Suprapubic skin (tissue), 4 donors: Measurements from ENCODE around the gene KIAA0930. TPM values are rescaled to one million over a fixed set of nuclear protein-coding genes. Genes with fewer than 3 reads are reported as not detected.

Experiments
- DNase-seq, 2 donors: peaks; one replicate each; pipeline ENCODE4 v3.0.0-alpha.2; 2019; ENCODE audit warnings: low spot score in 2 of 2
- H3K27ac ChIP-seq: fragments of 200-600 bp; sonication (generic); one replicate; pipeline ENCODE4 v1.5.1; 2019
- H3K27me3 ChIP-seq: fragments of 200-600 bp; sonication (generic); one replicate; pipeline ENCODE4 v1.5.1; 2019
- H3K36me3 ChIP-seq: fragments of 200-600 bp; sonication (generic); one replicate; pipeline ENCODE4 v1.5.1; 2019
- H3K4me1 ChIP-seq: fragments of 200-600 bp; sonication (generic); one replicate; pipeline ENCODE4 v1.5.1; 2019
- H3K4me3 ChIP-seq: fragments of 200-600 bp; sonication (generic); one replicate; pipeline ENCODE4 v1.5.1; 2019; ENCODE audit warnings: mild to moderate bottlenecking
- H3K9me3 ChIP-seq: fragments of 200-600 bp; sonication (generic); one replicate; pipeline ENCODE4 v1.5.1; 2019
- EP300 ChIP-seq: sonication (generic); formaldehyde crosslinking; IDR thresholded peaks from one replicate; pipeline ENCODE4 v1.6.1; 2017; ENCODE audit warnings: antibody characterized with exemption
- POLR2A ChIP-seq, 2 donors: fragments of 450-650 bp; IDR thresholded peaks; one replicate each; pipeline ENCODE4 v1.6.1; 2017; ENCODE audit warnings: antibody characterized with exemption in 2 of 2, mild to moderate bottlenecking in 2 of 2, moderate library complexity in 2 of 2
- POLR2AphosphoS5 ChIP-seq, 3 donors: sonication (generic); formaldehyde crosslinking; IDR thresholded peaks; one replicate each; pipeline ENCODE4 v1.6.1; 2017; ENCODE audit warnings: antibody characterized with exemption in 3 of 3
- WGBS: methylation state at CpG from one replicate; pipeline ENCODE4 v1.1.5; 2018; 5-methylcytosine and 5-hydroxymethylcytosine counted together
- total RNA-seq, 4 donors: library from RNA; depleted of rRNA; stranded (reverse); fragments of >200 nt; gene quantifications; one replicate each; pipeline ENCODE4 v1.1.0, GENCODE V29; 2016
- TF ChIP-seq, protein P1 (sequence below), 2 donors: fragments of 200-600 bp in 1 of 2; fragments of 450-650 bp in 1 of 2; sonication (generic) in 1 of 2; IDR thresholded peaks; one replicate each; pipeline ENCODE4 v1.5.1; 2016 to 2019; ENCODE audit warnings: antibody characterized with exemption in 2 of 2, mild to moderate bottlenecking in 1 of 2, moderate library complexity in 1 of 2

KIAA0930 gene
- total RNA-seq, 4 donors from 2014 or later: 36.0 to 119 (median 74.4) TPM

DNA sequence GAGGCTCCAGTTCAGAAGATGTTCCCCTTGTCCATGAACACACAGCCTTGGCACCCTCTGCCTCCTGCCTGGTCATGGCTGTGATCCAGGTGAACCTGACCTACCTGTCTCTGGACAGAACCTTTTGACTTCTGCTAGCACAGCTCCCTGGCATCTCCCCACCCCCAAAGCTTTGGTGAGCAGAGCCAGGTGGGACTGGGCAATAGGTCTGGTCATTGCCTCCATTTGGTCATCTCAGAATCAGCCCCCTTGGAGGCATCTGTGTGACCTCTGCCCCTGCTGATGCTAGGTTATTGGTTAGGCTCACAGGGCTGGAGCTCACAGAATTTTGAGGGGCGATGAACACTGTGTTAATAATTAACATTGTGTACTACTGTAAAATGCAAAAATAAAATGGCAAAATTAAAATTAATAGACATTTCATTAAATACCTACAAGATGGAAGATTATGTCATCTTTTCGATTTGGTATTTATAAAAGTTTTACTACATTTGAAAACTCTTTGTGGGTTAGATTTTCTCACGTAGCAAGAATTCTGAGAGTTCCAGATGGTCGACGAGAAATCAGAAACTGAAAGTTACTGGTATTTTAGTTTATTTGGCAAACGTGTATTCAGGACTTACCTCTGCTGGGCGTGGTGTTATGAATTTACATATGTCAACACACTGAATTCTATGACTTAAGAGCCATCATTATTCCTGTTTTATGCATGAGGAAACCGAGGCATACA, 8.3 kb upstream of the KIAA0930 start:
- 47% methylated on average over 8 of the region's 8 CpGs for WGBS
- DNase-seq: no peak
- TF ChIP-seq POLR2A (IDR thresholded peaks at IDR 0.05): no peak
- no peak for TF ChIP-seq EP300
- TF ChIP-seq, protein P1, sequence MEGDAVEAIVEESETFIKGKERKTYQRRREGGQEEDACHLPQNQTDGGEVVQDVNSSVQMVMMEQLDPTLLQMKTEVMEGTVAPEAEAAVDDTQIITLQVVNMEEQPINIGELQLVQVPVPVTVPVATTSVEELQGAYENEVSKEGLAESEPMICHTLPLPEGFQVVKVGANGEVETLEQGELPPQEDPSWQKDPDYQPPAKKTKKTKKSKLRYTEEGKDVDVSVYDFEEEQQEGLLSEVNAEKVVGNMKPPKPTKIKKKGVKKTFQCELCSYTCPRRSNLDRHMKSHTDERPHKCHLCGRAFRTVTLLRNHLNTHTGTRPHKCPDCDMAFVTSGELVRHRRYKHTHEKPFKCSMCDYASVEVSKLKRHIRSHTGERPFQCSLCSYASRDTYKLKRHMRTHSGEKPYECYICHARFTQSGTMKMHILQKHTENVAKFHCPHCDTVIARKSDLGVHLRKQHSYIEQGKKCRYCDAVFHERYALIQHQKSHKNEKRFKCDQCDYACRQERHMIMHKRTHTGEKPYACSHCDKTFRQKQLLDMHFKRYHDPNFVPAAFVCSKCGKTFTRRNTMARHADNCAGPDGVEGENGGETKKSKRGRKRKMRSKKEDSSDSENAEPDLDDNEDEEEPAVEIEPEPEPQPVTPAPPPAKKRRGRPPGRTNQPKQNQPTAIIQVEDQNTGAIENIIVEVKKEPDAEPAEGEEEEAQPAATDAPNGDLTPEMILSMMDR (IDR thresholded peaks at IDR 0.05): no peak
- no peak for TF ChIP-seq POLR2AphosphoS5 (IDR thresholded peaks at IDR 0.05)
- H3K27ac ChIP-seq: no peak overlapping the region
- no peak overlapping the region for H3K4me3 ChIP-seq
- peaks cover 24% of the 10 kb centered on the region for H3K4me1 ChIP-seq
- H3K36me3 ChIP-seq: no peaks in the 10 kb centered on the region
- no peaks in the 10 kb centered on the region for H3K9me3 ChIP-seq
- H3K27me3 ChIP-seq: no peaks in the 10 kb centered on the region

DNA sequence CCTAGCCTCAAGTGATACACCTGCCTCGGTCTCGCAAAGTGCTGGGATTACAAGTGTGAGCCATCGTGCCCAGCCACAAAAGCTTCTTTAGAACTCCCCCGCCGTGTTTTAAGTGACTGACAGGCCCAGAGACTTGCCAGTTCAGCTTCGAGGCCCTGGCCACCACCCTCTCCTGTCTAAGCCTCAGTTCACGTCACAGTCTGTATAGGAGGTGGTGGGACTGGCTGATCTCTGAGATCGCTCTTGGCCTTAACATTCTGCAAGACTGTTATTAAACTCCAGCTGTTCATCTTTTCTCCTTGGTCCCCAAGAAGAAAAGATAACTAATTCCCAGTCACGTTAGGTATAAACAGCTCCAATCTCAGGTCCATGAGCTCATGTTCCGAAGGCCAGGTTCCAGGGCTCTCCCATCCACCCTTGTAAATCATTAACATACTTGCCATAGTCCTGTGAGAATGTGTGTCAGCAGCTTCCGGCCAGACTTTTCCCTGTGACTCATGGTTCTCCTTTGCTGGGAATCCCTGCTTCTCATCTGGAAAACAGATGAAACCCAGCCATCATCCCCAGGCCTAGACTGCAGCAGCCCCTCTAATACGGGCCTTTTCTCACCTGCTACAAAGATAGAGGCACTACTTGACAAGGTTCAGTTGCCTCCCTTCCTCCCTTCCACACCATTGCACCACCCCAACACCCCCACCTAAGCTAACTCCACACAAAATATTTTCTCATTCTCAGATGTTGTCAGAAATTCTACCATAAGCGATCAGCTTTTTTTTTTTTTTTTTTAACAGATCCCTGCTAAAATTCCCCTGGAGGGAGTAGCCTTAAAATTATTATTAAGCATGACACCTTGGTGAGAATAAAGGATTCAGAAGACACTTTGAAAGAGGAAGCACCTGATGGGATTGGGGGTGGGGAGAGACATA, 5.6 kb upstream of the KIAA0930 start:
- no peak for DNase-seq
- Histone ChIP-seq H3K4me1 (peaks cover 32% of the 10 kb centered on the region), H3K36me3 (no peaks in the 10 kb centered on the region), H3K4me3 (no peak overlapping the region), H3K27ac (peak overlapping the region; percentile 68), H3K27me3 (no peaks in the 10 kb centered on the region), H3K9me3 (no peaks in the 10 kb centered on the region)
- WGBS: 39% methylated on average over 13 of the region's 13 CpGs
- TF ChIP-seq EP300 (no peak), POLR2AphosphoS5 (IDR thresholded peaks at IDR 0.05) (peak in 1 of 3 donors; percentile 49)

DNA sequence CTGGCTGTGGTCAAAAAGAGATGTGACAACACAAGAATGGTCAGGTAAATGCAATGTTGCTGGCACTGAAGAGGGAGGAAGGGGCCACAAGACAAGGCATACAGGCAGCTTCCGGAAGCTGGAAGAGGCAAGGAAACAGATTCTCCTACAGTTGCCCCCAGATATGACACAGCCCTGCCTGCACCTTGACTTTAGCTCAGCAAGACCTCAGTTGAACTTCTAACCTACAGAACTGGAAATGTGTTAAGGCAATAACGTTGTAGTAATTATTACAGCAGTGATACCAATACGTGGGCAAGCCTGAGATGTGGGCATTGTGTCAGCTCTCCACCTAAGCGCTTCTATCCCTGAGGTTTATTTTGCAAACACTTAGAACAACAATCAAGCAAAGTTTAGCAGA, 4.2 kb upstream of the KIAA0930 start:
- DNase-seq: no peak

DNA sequence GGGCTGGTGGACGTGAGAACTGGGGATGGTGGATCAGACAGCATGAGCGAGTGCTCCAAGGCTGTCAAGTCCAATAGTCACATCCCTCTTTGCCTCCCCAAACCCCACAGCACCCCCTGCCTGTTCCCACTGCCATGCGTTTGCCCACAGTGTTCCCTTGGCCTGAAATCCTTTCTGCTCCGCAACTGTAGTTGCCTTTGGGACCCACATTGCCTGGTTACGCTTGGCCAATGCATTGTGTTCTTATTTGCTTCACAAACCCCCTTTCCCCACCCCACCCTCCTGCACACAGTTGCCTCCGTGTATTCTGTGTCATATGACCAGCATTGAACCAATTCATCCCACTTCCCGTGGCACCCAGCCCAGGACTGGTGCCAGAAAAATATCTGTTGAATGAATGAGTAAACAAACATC, 2.1 kb upstream of the KIAA0930 start:
- H3K27ac ChIP-seq: no peak overlapping the region
- no peak for TF ChIP-seq POLR2A (IDR thresholded peaks at IDR 0.05)
- TF ChIP-seq, protein P1 (IDR thresholded peaks at IDR 0.05): no peak
- no peak for TF ChIP-seq EP300
- no peak for TF ChIP-seq POLR2AphosphoS5 (IDR thresholded peaks at IDR 0.05)
- 57% methylated on average over 7 of the region's 7 CpGs for WGBS
- DNase-seq: no peak
- H3K36me3 ChIP-seq: no peaks in the 10 kb centered on the region
- H3K27me3 ChIP-seq: no peaks in the 10 kb centered on the region
- H3K4me3 ChIP-seq: no peak overlapping the region
- H3K4me1 ChIP-seq: peaks cover 54% of the 10 kb centered on the region
- H3K9me3 ChIP-seq: no peaks in the 10 kb centered on the region

More for the DNA sequence above, 4.2 kb upstream of the KIAA0930 start:
- Histone ChIP-seq H3K27ac (peak overlapping the region; percentile 68), H3K4me3 (no peak overlapping the region), H3K27me3 (no peaks in the 10 kb centered on the region), H3K36me3 (no peaks in the 10 kb centered on the region), H3K9me3 (no peaks in the 10 kb centered on the region), H3K4me1 (peaks cover 41% of the 10 kb centered on the region)
- 76% methylated on average over 4 of the region's 4 CpGs for WGBS
- TF ChIP-seq POLR2A (IDR thresholded peaks at IDR 0.05) (no peak), EP300 (no peak), POLR2AphosphoS5 (IDR thresholded peaks at IDR 0.05) (no peak)
- TF ChIP-seq, protein P1 (IDR thresholded peaks at IDR 0.05): no peak

DNA sequence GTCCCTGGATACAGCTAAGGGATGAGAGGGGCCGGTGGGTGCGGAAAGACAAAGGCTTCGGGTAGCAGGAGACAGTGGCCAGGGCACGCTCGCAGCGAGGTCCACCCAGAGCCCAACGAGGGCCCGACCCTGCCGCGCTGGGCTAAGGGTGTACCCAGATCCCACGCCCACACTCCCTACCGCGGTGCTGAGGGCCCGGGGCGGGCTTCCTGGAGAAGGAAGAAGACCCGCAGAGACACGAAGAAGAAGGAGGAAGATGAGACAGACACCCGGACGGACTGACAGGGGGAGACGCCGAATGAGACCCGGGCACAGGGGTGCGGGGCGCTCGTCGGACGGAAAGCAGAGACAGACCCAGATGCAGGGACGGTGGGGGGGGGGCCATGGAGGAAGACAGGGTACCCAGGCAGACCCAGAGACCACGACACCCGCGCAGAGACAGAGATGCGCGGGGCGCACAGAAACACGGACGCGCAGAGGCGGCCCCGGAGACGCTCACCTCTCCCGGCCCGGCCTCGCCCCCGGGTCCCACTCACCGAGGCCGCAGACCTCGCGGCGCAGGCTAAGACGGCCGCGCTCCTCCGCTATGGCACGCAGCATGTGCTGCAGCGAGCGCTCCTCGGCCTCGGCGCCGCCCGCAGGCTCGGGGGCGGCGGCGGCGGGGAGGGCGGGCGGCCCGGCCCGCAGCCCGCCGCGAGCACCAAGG, 437 bp downstream of the KIAA0930 start:
- no peaks in the 10 kb centered on the region for H3K9me3 ChIP-seq
- H3K36me3 ChIP-seq: peaks cover 12% of the 10 kb centered on the region
- TF ChIP-seq POLR2AphosphoS5 (IDR thresholded peaks at IDR 0.05) (no peak), EP300 (no peak), POLR2A (IDR thresholded peaks at IDR 0.05) (no peak)
- TF ChIP-seq, protein P1 (IDR thresholded peaks at IDR 0.05): no peak
- peak overlapping the region; percentile 45 for H3K27ac ChIP-seq
- H3K27me3 ChIP-seq: no peaks in the 10 kb centered on the region
- H3K4me3 ChIP-seq: peak overlapping the region; percentile 82
- DNase-seq: no peak
- 1% methylated on average over 28 of the region's 73 CpGs for WGBS
- H3K4me1 ChIP-seq: peaks cover 51% of the 10 kb centered on the region
